GM12872 (cell line): ENCODE data around the gene TIMM10B.
A peak's percentile ranks its signal among the peaks of the same experiment; 100 is the strongest.

ENCODE experiments used
- CTCF ChIP-seq: IDR thresholded peaks from 3 replicates; pipeline ENCODE4 v1.5.1; 2011; ENCODE audit warnings: low read depth, mild to moderate bottlenecking, low read length, moderate library complexity; ENCODE audit not compliant: insufficient read depth

Gene TIMM10B

GRCh38 chr11:6481012-6481923 lies at the start of gene TIMM10B, which contains the start of gene ARFIP2:
Gene TIMM10B, plus strand, starts transcription at chr11:6481501. Its CDS starts 16 bp downstream, at chr11:6481517.
Gene ARFIP2, minus strand, starts transcription at chr11:6481331. Its CDS starts 910 bp downstream, at chr11:6480421.
- TF ChIP-seq CTCF: no peak

- TF ChIP-seq CTCF: no peak
Measured at GRCh38 chr11:6431861-6432260, 49.4 kb upstream of the TIMM10B start.

GRCh38 chr11:6433998-6434660 lies 47.2 kb upstream of the TIMM10B start:
- no peak for TF ChIP-seq CTCF

GRCh38 chr11:6437423-6437822 lies 43.9 kb upstream of the TIMM10B start:
- no peak for TF ChIP-seq CTCF

- no peak for TF ChIP-seq CTCF
Measured at GRCh38 chr11:6437993-6438392, 43.3 kb upstream of the TIMM10B start.

- peak; percentile 72 for TF ChIP-seq CTCF
Measured at GRCh38 chr11:6438979-6439571, 42.2 kb upstream of the TIMM10B start.

GRCh38 chr11:6440906-6441358 lies 40.4 kb upstream of the TIMM10B start, which contains the start of gene HPX:
Gene HPX, minus strand, starts transcription at chr11:6440987. Its CDS starts 24 bp downstream, at chr11:6440963.
- TF ChIP-seq CTCF: no peak
